Ascending aorta (tissue), 2 donors: ENCODE results near the gene EML4. TPM values are rescaled to one million over a fixed set of nuclear protein-coding genes. Genes with fewer than 3 reads are reported as not detected.

Source experiments
- DNase-seq, 2 donors: peaks; one replicate each; pipeline ENCODE4 v3.0.0-alpha.2; 2019; ENCODE audit warnings: low spot score in 2 of 2
- H3K27ac ChIP-seq, 2 donors: fragments of 200-600 bp; sonication (generic); one replicate each; pipeline ENCODE4 v1.5.1; 2016 to 2017; ENCODE audit warnings: mild to moderate bottlenecking in 1 of 2
- H3K27me3 ChIP-seq: fragments of 200-600 bp; sonication (generic); one replicate; pipeline ENCODE4 v1.5.1; 2017
- H3K36me3 ChIP-seq, 2 donors: fragments of 200-600 bp; sonication (generic); one replicate each; pipeline ENCODE4 v1.5.1; 2016
- H3K4me1 ChIP-seq, 2 donors: fragments of 200-600 bp; sonication (generic); one replicate each; pipeline ENCODE4 v1.5.1; 2016 to 2017; ENCODE audit warnings: mild to moderate bottlenecking in 1 of 2
- H3K4me3 ChIP-seq, 2 donors: fragments of 200-600 bp; sonication (generic); one replicate each; pipeline ENCODE4 v1.5.1; 2016 to 2017; ENCODE audit warnings: mild to moderate bottlenecking in 1 of 2
- H3K9me3 ChIP-seq, 2 donors: fragments of 200-600 bp; sonication (generic); one replicate each; pipeline ENCODE4 v1.5.1; 2016
- intact Hi-C: fragments of 100-400 bp; cut with DNase I; formaldehyde crosslinking; loops from one replicate; pipeline ENCODE4 v1.15.1; 2023
- total RNA-seq: library from RNA; depleted of rRNA; stranded (reverse); fragments of >200 nt; gene quantifications from one replicate; pipeline ENCODE4 v1.1.0, GENCODE V29; 2016
- TF ChIP-seq, protein P1 (sequence below), 3 experiments: fragments of 200-600 bp in 2 of 3; fragments of 450-650 bp in 1 of 3; sonication (generic) in 2 of 3; IDR thresholded peaks; one replicate each; pipeline ENCODE4 v1.5.1; 2016 to 2019; ENCODE audit warnings: antibody characterized with exemption in 3 of 3, mild to moderate bottlenecking in 1 of 3, moderate library complexity in 1 of 3

The EML4 gene
- total RNA-seq, 1 donor from 2014 or later, result 25.2 TPM

DNA sequence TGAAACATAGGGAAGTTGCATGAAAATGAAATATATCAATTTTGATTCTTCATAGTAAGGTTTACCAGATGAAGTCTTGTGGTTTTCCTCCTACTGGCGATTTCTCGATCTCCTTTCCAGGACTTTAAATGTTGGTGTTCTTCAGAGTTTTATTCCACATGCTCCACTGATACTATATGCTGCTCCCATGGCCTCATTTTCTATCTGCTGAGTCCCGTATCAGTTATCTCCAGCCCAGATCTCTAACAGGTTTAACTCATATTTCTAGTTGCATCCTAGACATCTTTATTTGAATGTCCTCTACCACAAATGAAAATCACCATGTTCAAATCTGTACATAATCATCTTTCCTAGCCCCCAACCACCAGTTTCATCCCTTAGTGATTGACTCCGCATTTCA, 120.1 kb downstream of the EML4 start:
- intact Hi-C loops, result no loop called here
- no peaks in the 10 kb centered on the region for H3K27me3 ChIP-seq

DNA sequence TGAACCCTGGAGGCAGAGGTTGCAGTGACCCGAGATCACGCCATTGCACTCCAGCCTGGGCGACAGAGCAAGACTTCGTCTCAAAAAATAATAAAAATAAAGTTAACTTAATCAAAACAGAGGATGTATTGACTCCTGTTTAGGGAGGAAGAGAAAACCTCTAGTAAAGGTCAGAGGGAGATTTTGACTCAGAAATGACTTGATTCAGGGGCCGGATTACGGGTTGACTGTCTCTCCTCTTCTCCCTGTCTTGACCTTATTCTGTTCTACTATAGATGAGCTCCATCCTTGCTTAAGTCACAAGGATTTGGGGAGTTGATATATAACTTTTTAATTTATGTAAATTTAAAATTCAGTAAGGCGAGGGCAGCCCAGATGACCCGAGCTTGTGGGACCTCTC, 120.9 kb downstream of the EML4 start:
- Histone ChIP-seq H3K27me3 (no peaks in the 10 kb centered on the region), H3K9me3 (no peaks in the 10 kb centered on the region), H3K4me1 (no peaks in the 10 kb centered on the region), H3K4me3 (no peak overlapping the region), H3K27ac (no peak overlapping the region), H3K36me3 (peaks cover 22 to 46% of the 10 kb centered on the region in 2 donors)
- intact Hi-C loops, result no loop called here
- TF ChIP-seq, protein P1, sequence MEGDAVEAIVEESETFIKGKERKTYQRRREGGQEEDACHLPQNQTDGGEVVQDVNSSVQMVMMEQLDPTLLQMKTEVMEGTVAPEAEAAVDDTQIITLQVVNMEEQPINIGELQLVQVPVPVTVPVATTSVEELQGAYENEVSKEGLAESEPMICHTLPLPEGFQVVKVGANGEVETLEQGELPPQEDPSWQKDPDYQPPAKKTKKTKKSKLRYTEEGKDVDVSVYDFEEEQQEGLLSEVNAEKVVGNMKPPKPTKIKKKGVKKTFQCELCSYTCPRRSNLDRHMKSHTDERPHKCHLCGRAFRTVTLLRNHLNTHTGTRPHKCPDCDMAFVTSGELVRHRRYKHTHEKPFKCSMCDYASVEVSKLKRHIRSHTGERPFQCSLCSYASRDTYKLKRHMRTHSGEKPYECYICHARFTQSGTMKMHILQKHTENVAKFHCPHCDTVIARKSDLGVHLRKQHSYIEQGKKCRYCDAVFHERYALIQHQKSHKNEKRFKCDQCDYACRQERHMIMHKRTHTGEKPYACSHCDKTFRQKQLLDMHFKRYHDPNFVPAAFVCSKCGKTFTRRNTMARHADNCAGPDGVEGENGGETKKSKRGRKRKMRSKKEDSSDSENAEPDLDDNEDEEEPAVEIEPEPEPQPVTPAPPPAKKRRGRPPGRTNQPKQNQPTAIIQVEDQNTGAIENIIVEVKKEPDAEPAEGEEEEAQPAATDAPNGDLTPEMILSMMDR (IDR thresholded peaks at IDR 0.05), result no peak
- no peak for DNase-seq

More for the DNA sequence above, 120.1 kb downstream of the EML4 start:
- Histone ChIP-seq H3K27ac (no peak overlapping the region), H3K9me3 (no peaks in the 10 kb centered on the region), H3K36me3 (peaks cover 22 to 40% of the 10 kb centered on the region in 2 donors), H3K4me1 (no peaks in the 10 kb centered on the region), H3K4me3 (no peak overlapping the region)
- no peak for DNase-seq
- TF ChIP-seq, protein P1 (IDR thresholded peaks at IDR 0.05), result no peak

DNA sequence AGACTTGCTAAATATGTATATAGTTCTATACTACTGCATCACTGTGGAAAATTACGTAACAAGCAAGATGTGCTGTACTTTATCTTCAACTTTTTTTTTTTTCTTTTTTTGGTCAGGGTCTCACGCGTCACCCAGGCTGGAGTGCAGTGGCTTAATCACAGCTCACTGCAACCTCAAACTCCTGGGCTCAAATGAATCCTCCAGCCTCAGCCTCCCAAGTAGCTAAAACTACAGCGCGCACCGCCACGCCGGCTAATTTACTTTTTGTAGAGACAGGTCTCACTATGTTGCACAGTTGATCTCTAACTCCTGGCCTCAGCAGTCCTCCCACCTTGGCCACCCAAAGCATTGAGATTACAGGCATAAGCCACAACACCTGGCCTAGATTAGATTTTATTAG, 123.9 kb downstream of the EML4 start:
- Histone ChIP-seq H3K36me3 (peaks cover 15 to 51% of the 10 kb centered on the region in 2 donors), H3K27me3 (no peaks in the 10 kb centered on the region), H3K4me3 (no peak overlapping the region), H3K4me1 (peaks cover 0 to 3% of the 10 kb centered on the region in 2 donors), H3K27ac (no peak overlapping the region), H3K9me3 (no peaks in the 10 kb centered on the region)
- DNase-seq, result no peak
- intact Hi-C loops, result no loop called here
- TF ChIP-seq, protein P1 (IDR thresholded peaks at IDR 0.05), result no peak

DNA sequence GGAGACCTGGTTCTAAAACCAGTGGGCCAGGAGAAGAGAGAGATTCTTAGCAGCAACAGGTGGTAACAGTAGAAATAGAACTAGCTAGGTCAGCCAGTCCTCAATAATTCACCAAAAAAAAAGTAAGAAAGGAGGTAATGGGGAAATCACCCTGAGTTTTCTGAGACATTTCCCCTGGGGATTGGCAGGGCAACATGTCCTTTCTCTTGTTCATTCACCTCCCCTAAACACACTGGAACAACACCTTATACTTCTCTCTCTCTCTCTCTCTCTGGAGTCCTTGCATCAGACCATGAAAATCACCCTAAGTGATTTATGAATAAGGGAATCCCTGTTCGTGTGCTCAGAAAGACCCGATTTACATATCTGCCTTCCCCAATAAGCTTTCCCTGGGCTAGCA, 127.1 kb downstream of the EML4 start:
- H3K36me3 ChIP-seq, result peaks cover 10 to 44% of the 10 kb centered on the region in 2 donors
- no peak for DNase-seq
- no peak overlapping the region for H3K4me3 ChIP-seq
- H3K27me3 ChIP-seq, result no peaks in the 10 kb centered on the region
- no peak overlapping the region for H3K27ac ChIP-seq
- intact Hi-C loops, result no loop called here
- TF ChIP-seq, protein P1 (IDR thresholded peaks at IDR 0.05), result no peak
- peaks cover 0 to 5% of the 10 kb centered on the region in 2 donors for H3K4me1 ChIP-seq
- no peaks in the 10 kb centered on the region for H3K9me3 ChIP-seq

DNA sequence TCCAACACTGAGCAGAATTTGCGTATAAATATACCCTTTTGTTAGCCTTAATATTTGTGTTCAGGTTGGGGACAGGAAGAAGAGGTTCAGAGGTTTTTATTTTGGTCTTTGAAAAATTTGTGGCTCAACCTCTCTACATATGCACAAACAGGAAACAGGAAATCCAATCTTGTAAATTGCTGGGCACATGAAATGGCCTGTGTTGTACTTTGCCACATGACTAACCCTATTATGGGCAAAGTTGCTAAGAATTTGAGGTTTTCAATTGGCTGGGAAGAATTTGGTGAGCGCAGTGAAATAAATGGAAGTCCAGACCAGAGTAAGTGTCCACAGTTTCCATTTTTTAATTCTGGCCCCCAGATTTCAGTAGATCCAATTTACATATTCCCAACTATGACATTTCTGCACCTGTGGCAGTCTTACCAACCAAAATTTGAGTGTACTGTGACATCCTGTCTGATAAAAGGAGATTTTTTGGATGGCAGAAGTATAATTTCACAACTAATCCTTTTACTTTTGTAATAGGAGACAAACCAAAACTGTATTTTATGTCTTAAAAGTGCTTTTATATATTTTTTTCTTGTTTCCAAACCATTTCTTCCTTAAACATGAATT, 128.3 kb downstream of the EML4 start:
- H3K9me3 ChIP-seq, result no peaks in the 10 kb centered on the region
- H3K36me3 ChIP-seq, result peaks cover 7 to 36% of the 10 kb centered on the region in 2 donors
- peaks cover 0 to 5% of the 10 kb centered on the region in 2 donors for H3K4me1 ChIP-seq
- intact Hi-C loops, result no loop called here
- TF ChIP-seq, protein P1 (IDR thresholded peaks at IDR 0.05), result no peak
- H3K4me3 ChIP-seq, result no peak overlapping the region
- DNase-seq, result no peak
- H3K27me3 ChIP-seq, result no peaks in the 10 kb centered on the region
- no peak overlapping the region for H3K27ac ChIP-seq
